GM15510 (cell line): ENCODE data around the gene TMC2.

Experiments used
- POLR2A ChIP-seq: IDR thresholded peaks from 3 replicates; pipeline ENCODE4 v1.6.1; 2011; ENCODE audit warnings: borderline replicate concordance; ENCODE audit not compliant: insufficient read length; ENCODE audit errors: extremely low read depth

The TMC2 gene

DNA sequence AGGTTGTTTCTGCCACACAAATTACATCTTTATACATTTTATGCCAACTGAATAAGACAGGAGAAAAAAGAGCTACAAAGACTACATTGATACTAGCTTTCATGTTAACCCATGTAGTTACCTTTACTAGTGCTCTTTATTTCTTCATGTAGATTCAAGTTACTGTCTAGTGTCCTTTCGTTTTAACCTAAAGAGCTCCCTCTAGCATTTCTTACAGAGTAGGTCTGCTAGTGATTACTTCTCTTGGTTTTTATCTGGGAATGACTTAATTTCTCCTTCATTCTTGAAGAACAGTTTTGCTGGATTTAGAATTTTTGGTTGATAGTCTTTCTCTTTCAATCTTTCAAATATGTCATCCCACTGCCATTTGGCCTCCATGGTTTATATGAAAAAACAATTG, 94.9 kb downstream of the TMC2 start:
- TF ChIP-seq POLR2A, result no peak

DNA sequence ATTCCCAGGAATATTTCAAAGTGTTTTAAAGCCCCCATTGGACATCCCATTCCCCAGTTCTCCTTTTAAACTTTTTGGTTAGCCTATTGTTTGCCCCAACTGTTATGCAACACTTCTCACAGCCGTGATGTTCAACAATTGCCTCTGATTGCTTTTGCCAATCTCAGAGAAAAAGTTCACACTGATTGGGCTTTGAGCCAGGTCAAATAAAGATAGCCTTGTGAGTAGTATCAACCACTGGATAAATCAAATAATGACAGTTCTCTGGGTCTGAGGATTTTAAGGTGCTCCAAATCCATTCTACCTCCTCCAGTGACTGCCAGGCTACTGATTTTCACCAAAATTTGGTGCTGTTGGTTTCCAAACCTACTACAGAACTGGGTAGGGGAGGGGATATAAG, 97.0 kb downstream of the TMC2 start:
- TF ChIP-seq POLR2A, result no peak

DNA sequence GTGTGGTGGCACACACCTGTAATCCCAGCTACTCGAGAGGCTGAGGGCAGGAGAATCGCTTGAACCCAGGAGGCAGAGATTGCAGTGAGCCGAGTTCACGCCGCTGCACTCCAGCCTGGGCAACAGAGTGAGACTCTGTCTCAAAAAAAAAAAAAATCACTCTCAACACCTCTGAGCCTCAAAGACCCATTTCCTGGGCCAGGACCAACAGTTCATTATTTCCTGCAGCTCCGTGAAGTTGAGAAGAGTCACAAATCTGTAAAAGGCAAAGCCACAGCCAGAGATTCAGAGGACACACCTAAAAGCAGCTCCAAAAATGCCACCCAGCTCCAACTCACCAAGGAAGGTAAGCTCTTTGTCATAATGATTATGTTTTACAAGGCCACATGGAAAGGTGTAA, 100.9 kb downstream of the TMC2 start:
- no peak for TF ChIP-seq POLR2A

DNA sequence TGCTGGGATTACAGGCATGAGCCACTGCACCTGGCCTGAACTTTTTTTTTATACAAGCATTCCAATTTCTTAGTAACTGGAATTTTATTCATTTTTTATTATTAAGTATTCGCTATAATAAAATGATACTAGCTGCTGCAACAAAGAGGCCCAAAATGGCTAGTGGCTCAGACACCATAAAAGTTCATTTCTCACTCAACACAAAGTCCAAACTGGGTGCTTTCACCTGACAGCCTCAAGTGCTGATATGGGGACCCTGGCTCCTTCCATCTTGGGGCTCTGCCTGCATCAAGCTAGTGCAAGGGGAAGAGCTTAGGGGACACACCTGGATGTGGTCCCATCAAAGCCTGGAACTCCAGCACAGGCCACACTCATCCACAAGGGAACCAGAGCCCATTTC, 103.9 kb downstream of the TMC2 start:
- no peak for TF ChIP-seq POLR2A

DNA sequence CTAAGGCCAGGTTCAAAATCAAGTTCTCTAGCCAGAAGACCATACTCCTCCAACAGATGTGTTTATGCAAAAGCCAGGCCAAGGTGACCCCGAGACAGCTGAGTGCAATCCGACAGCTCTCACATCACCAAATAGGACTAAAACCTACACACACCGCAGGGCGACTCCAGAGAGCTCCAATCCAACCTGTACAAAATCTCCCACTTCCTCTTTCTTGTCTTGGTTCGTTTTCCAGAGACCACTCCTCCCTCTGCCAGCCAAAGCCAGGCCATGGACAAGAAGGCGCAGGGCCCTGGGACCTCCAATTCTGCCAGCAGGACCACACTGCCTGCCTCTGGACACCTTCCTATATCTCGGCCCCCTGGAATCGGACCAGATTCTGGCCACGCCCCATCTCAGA, 104.5 kb downstream of the TMC2 start:
- no peak for TF ChIP-seq POLR2A

DNA sequence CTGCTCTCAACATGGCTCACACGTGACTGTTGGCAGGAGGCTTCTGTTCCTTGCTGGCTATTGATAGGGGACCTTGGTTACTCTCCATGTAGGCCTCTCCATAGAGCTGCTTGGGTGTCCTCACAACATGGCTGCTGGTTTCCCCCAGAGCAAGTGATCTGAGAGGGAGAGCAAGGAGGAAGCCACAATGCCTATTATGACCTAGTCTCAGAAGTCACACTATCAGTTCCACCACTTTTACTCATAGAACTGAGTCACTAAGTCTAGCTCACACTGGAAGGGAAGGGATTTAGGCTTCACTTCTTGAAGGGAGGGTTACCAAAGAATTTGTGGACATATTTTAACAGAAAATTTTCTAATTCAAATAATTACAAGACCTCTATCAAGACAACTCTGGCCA, 107.3 kb downstream of the TMC2 start:
- TF ChIP-seq POLR2A, result no peak

DNA sequence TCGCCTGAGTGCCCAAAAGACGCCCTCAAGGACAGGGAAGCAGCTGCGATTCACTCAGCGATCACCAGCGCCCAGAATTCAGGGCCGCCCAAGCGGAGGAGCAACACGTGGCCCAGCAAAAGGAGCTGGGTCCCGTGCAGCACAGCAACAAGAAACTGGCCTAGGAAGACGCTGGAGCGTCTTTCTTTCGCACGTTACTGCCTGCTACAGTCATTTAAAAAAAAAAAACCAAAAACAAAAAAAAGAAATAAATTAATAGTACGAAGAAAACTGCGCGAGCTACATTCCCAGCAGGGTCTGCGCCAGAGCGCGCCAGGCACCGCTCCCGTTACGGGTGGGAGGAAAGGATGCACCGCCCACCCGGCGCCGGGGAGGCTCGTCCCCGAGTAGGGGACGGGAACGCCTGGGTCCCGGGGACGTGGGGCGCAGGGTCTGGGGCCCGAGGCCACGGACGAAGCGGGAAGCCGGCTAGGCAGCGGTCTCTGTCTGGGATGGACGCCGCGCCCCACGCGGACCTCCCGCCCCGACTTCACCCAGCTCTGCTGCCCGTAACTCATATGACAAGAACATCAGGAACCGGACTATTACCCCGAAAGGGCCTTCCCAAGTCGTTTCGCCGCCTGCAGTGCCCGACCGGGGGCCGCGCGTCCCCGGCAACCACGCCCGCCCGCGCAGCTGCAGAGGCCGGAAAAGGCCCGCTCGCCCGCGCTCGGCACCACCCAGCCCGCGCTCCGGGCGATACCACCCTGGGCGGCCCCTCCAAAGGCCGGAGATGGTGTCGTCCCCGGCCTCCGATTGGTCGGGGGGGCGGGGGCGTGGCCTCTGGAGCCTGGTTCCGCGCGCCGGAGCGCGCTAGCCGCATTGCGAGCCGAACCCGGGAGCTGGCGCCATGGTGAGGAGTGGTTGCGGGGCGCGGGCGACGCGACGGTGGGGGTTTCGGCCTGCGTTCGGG, 115.7 kb downstream of the TMC2 start, which contains the start of gene NOP56:
NOP56 (plus strand) TSS at position 861 of the 952 bp plus-strand sequence; CDS start at position 890, 29 bp downstream.
- TF ChIP-seq POLR2A, result peak; percentile 96

DNA sequence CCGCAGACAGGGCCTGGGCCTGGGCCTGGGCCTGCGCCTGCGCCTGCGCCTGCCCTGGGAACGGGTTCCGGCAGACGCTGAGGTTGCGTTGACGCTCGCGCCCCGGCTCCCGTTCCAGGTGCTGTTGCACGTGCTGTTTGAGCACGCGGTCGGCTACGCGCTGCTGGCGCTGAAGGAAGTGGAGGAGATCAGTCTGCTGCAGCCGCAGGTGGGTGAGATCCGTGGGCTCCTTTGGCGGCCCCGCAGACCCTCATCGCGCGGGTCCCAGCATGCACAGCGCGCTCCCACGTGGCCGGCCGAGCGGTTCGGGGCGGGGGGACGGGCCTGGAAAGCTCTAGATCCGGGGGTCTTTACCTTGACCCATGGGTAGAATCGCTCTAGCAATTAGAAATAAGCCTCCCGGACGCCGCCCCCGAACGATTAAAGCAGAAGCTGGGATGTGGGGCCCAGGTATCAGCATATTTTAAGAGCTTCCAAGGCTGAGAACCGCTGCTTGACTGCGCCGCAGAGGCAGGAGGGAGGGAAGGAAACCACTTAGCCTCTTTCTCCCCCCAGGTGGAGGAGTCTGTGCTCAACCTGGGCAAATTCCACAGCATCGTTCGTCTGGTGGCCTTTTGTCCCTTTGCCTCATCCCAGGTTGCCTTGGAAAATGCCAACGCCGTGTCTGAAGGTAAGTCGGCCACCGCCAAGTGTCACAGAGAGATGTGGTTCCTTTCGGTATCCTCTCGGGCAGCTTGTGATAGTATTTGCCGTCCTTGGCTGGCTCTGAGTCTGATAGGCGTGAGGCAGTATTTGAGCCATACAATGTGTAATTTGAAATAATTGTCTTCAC, 116.6 kb downstream of the TMC2 start:
- TF ChIP-seq POLR2A, result peak; percentile 16

DNA sequence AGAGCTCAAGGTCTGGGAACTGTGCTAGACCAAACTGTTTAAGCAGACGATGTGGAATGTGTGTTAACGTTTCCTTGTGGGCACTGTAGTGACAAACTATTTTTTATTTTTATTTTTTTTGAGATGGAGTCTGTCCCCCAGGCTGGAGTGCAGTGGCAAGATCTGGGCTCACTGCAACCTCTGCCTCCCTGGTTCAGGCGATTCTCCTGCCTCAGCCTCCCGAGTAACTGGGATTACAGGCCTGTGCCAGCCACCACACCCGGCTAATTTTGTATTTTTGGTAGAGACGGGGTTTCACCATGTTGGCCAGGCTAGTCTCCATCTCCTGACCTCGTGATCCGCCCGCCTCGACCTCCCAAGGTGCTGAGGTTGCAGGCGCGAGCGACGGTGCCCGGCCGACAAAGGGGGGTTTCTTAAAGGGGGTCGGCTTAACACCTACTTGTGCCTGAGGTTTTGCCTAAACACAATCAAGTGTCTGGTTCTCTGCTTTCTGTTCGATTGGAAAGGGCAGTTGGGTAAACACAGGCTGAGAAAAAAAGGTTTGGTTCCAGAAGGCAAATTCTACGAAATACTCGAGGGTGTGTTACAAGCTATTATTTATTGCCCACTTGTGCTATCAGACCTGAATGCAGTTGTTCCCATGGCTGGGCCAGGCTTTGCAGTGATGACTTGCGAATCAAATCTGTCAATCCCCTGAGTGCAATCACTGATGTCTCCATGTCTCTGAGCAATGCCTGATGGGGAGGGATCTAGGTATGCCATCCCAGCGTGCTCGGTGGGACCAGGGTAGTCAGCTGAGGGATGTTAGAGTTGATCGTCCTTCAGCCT, 117.4 kb downstream of the TMC2 start:
- no peak for TF ChIP-seq POLR2A

DNA sequence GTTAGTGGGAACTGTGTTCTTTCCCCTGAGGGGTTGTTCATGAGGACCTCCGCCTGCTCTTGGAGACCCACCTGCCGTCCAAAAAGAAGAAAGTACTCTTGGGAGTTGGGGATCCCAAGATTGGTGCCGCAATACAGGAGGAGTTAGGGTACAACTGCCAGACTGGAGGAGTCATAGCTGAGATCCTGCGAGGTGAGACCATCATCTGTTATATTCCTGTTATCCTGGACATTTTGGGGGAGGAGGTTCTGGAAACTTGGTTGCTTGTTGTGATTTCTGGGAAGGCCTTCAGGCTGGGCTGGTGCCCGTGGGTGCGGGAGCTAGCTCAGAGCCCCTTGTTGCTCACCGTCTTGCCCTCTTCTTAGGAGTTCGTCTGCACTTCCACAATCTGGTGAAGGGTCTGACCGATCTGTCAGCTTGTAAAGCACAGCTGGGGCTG, 118.0 kb downstream of the TMC2 start:
- no peak for TF ChIP-seq POLR2A

DNA sequence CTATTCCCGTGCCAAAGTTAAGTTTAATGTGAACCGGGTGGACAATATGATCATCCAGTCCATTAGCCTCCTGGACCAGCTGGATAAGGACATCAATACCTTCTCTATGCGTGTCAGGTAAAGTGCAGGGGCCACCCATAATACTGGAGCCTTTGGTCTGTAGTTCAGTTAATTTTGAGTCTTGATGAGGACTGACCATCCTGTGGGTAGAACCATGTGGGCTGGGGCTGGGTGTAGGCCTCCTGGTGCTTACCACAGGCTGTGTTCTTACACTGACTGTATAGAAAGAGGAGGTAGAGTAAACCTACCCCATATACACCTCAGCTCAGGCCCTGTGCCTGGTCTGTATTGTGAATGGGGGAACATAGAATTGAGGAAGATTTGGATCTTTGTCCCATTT, 118.5 kb downstream of the TMC2 start:
- TF ChIP-seq POLR2A, result no peak

DNA sequence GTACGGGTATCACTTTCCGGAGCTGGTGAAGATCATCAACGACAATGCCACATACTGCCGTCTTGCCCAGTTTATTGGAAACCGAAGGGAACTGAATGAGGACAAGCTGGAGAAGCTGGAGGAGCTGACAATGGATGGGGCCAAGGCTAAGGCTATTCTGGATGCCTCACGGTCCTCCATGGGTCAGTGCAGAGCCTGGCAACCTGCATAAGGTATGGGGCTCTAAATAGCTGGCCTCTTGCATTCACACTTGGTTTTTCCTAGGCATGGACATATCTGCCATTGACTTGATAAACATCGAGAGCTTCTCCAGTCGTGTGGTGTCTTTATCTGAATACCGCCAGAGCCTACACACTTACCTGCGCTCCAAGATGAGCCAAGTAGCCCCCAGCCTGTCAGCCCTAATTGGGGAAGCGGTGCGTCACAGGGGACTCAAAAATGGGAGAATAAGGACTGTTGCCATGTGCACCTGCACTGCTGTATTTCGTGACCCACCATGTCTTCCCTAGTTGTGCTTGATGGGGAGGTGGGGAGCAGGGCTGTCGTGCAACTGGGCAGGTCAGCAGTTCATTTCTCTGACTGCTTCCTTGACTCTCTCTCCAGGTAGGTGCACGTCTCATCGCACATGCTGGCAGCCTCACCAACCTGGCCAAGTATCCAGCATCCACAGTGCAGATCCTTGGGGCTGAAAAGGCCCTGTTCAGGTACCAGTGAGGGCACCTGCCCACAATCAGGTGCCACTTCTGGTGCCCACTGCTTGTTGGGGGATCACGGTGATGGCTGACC, 119.2 kb downstream of the TMC2 start:
- TF ChIP-seq POLR2A, result no peak

DNA sequence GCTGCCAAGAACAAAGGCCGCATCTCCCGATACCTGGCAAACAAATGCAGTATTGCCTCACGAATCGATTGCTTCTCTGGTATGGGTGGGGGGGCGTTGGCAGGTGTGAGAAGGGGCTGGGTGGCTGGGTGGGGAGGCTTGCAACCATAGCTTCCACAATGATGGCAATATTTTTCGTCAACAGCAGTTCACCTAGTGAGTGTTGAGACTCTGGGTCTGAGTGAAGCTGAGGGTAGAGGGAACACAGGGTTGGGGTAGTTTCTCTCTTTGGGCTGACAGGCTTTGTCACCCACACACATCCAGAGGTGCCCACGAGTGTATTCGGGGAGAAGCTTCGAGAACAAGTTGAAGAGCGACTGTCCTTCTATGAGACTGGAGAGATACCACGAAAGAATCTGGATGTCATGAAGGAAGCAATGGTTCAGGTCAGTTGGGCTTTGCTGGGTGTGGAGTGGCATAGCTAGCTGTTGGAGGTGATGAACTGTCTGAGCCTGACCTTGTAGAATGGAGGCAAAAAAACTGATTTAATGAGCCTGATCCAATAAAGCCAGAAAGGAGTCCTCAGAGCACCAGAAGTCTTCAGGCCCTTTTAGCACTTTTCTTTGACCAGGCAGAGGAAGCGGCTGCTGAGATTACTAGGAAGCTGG, 120.2 kb downstream of the TMC2 start:
- no peak for TF ChIP-seq POLR2A
